ENCODE data around the gene NTM.

NTM gene

DNA sequence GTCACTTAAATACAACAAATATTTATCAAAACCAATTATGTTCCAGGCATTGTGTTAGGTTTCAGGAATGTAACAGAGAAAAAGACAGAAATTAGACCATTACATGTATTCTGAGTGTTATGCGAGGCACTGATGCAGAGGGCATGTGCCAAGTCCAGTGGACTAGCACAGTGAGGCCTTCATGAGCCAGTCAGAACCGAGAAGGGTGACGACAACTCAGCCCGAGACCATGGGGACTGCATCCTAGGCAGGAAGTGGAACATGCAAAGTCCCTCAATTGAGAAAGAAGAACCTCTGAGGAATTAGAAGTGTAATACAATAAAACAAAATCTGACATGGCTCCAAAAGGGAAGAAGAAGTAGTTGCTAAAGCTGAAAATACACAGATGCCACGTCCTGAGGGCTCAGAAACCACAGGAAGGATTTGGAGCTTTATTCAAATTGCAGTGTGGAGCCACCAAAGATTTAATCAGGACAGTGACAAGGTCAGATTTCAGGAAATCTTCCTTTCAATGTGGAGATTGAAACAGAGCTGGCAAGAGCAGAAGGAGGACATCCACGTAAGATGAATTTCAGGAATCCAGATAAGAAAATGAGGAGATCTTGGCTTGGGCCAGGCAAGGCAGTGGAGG is 529.6 kb downstream of the NTM start:
- POLR2A ChIA-PET: no interaction called here
- TF ChIP-seq ARNT (IDR thresholded peaks at IDR 0.05): no peak
- TF ChIP-seq ZNF384 (IDR thresholded peaks at IDR 0.05): no peak
- TF ChIP-seq FOXM1 (IDR thresholded peaks at IDR 0.05; ENCODE audit: borderline replicate concordance): no peak
- no peak for TF ChIP-seq CTBP1 (IDR thresholded peaks at IDR 0.05; ENCODE audit: borderline replicate concordance)
- no peak for TF ChIP-seq FOXK2 (IDR thresholded peaks at IDR 0.05)
- no peak for TF ChIP-seq NFRKB (IDR thresholded peaks at IDR 0.05)
- no peak for TF ChIP-seq TARDBP (IDR thresholded peaks at IDR 0.05)
- no peak for TF ChIP-seq SP1 (IDR thresholded peaks at IDR 0.05)
- TF ChIP-seq SUZ12 (IDR thresholded peaks at IDR 0.05): no peak
- no peak for TF ChIP-seq HDGF (IDR thresholded peaks at IDR 0.05; ENCODE audit: borderline replicate concordance)
- no peak for TF ChIP-seq BHLHE40 (IDR thresholded peaks at IDR 0.05; ENCODE audit: borderline replicate concordance)
- CTCF ChIA-PET: interaction anchor here (1.6 kb wide), 1 partner anchor 32 kb away, joined by 5 read pairs; no protein-coding TSS in a partner anchor
- no peak for DNase-seq (ENCODE audit: extremely low spot score)

- TF ChIP-seq BHLHE40 (IDR thresholded peaks at IDR 0.05; ENCODE audit: borderline replicate concordance) (no peak), FOXM1 (IDR thresholded peaks at IDR 0.05; ENCODE audit: borderline replicate concordance) (no peak)
- ChIA-PET CTCF (no interaction called here), POLR2A (no interaction called here)
- DNase-seq (ENCODE audit: extremely low spot score): no peak
Observed at GRCh38 chr11:131902421-131902820, 532.0 kb downstream of the NTM start.

- TF ChIP-seq FOXM1 (IDR thresholded peaks at IDR 0.05; ENCODE audit: borderline replicate concordance): no peak
- no peak for TF ChIP-seq CTBP1 (IDR thresholded peaks at IDR 0.05; ENCODE audit: borderline replicate concordance)
- TF ChIP-seq ZNF384 (IDR thresholded peaks at IDR 0.05): no peak
- no peak for TF ChIP-seq FOXA1 (IDR thresholded peaks at IDR 0.05)
- TF ChIP-seq TARDBP (IDR thresholded peaks at IDR 0.05): no peak
- no peak for TF ChIP-seq SUZ12 (IDR thresholded peaks at IDR 0.05)
- no peak for TF ChIP-seq NFRKB (IDR thresholded peaks at IDR 0.05)
- CTCF ChIA-PET: no interaction called here
- no peak for DNase-seq (ENCODE audit: extremely low spot score)
- POLR2A ChIA-PET: no interaction called here
Observed at GRCh38 chr11:131903074-131903473, 532.7 kb downstream of the NTM start.

GRCh38 chr11:131904756-131905155 is 534.3 kb downstream of the NTM start:
- TF ChIP-seq L3MBTL2 (conservative IDR thresholded peaks at IDR 0.05) (no peak), TARDBP (IDR thresholded peaks at IDR 0.05) (no peak), NFRKB (IDR thresholded peaks at IDR 0.05) (no peak), ZNF384 (IDR thresholded peaks at IDR 0.05) (no peak), ARNT (IDR thresholded peaks at IDR 0.05) (no peak), CTBP1 (IDR thresholded peaks at IDR 0.05; ENCODE audit: borderline replicate concordance) (no peak), FOXA1 (IDR thresholded peaks at IDR 0.05) (no peak), FOXM1 (IDR thresholded peaks at IDR 0.05; ENCODE audit: borderline replicate concordance) (no peak), SP1 (IDR thresholded peaks at IDR 0.05) (no peak), ELF4 (IDR thresholded peaks at IDR 0.05) (no peak), FOXK2 (IDR thresholded peaks at IDR 0.05) (no peak), BHLHE40 (IDR thresholded peaks at IDR 0.05; ENCODE audit: borderline replicate concordance) (no peak), LEF1 (IDR thresholded peaks at IDR 0.05; ENCODE audit: borderline replicate concordance) (no peak), HDGF (IDR thresholded peaks at IDR 0.05; ENCODE audit: borderline replicate concordance) (no peak), SUZ12 (IDR thresholded peaks at IDR 0.05) (no peak)
- TF ChIP-seq, protein P1, sequence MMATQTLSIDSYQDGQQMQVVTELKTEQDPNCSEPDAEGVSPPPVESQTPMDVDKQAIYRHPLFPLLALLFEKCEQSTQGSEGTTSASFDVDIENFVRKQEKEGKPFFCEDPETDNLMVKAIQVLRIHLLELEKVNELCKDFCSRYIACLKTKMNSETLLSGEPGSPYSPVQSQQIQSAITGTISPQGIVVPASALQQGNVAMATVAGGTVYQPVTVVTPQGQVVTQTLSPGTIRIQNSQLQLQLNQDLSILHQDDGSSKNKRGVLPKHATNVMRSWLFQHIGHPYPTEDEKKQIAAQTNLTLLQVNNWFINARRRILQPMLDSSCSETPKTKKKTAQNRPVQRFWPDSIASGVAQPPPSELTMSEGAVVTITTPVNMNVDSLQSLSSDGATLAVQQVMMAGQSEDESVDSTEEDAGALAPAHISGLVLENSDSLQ (IDR thresholded peaks at IDR 0.05): no peak
- CTCF ChIA-PET: no interaction called here
- POLR2A ChIA-PET: no interaction called here
- no peak for DNase-seq (ENCODE audit: extremely low spot score)

- POLR2A ChIA-PET: no interaction called here
- DNase-seq (ENCODE audit: extremely low spot score): no peak
- TF ChIP-seq ELF4 (IDR thresholded peaks at IDR 0.05) (no peak), ARNT (IDR thresholded peaks at IDR 0.05) (no peak), FOXK2 (IDR thresholded peaks at IDR 0.05) (no peak), HDGF (IDR thresholded peaks at IDR 0.05; ENCODE audit: borderline replicate concordance) (no peak), CTBP1 (IDR thresholded peaks at IDR 0.05; ENCODE audit: borderline replicate concordance) (no peak), TARDBP (IDR thresholded peaks at IDR 0.05) (no peak), NFRKB (IDR thresholded peaks at IDR 0.05) (no peak), ZNF384 (IDR thresholded peaks at IDR 0.05) (no peak), FOXM1 (IDR thresholded peaks at IDR 0.05; ENCODE audit: borderline replicate concordance) (no peak), BHLHE40 (IDR thresholded peaks at IDR 0.05; ENCODE audit: borderline replicate concordance) (no peak), SP1 (IDR thresholded peaks at IDR 0.05) (no peak), FOXA1 (IDR thresholded peaks at IDR 0.05) (no peak)
- TF ChIP-seq, protein P1 (IDR thresholded peaks at IDR 0.05): no peak
- CTCF ChIA-PET: no interaction called here
Observed at GRCh38 chr11:131906963-131907362, 536.5 kb downstream of the NTM start.

- no peak for TF ChIP-seq FOXK2 (IDR thresholded peaks at IDR 0.05)
- TF ChIP-seq ARNT (IDR thresholded peaks at IDR 0.05): no peak
- TF ChIP-seq CTBP1 (IDR thresholded peaks at IDR 0.05; ENCODE audit: borderline replicate concordance): no peak
- TF ChIP-seq, protein P1 (IDR thresholded peaks at IDR 0.05): no peak
- no peak for TF ChIP-seq FOXA1 (IDR thresholded peaks at IDR 0.05)
- TF ChIP-seq L3MBTL2 (conservative IDR thresholded peaks at IDR 0.05): no peak
- TF ChIP-seq LEF1 (IDR thresholded peaks at IDR 0.05; ENCODE audit: borderline replicate concordance): no peak
- TF ChIP-seq SUZ12 (IDR thresholded peaks at IDR 0.05): no peak
- no peak for TF ChIP-seq BHLHE40 (IDR thresholded peaks at IDR 0.05; ENCODE audit: borderline replicate concordance)
- TF ChIP-seq ZNF384 (IDR thresholded peaks at IDR 0.05): no peak
- no peak for TF ChIP-seq NFRKB (IDR thresholded peaks at IDR 0.05)
- no peak for DNase-seq (ENCODE audit: extremely low spot score)
- POLR2A ChIA-PET: no interaction called here
- CTCF ChIA-PET: interaction anchor here (0.6 kb wide), 1 partner anchor 36 kb away, joined by 3 read pairs; no protein-coding TSS in a partner anchor
Observed at GRCh38 chr11:131907371-131907770, 537.0 kb downstream of the NTM start.
